ENCODE data around the gene HSH2D.

HSH2D gene

DNA sequence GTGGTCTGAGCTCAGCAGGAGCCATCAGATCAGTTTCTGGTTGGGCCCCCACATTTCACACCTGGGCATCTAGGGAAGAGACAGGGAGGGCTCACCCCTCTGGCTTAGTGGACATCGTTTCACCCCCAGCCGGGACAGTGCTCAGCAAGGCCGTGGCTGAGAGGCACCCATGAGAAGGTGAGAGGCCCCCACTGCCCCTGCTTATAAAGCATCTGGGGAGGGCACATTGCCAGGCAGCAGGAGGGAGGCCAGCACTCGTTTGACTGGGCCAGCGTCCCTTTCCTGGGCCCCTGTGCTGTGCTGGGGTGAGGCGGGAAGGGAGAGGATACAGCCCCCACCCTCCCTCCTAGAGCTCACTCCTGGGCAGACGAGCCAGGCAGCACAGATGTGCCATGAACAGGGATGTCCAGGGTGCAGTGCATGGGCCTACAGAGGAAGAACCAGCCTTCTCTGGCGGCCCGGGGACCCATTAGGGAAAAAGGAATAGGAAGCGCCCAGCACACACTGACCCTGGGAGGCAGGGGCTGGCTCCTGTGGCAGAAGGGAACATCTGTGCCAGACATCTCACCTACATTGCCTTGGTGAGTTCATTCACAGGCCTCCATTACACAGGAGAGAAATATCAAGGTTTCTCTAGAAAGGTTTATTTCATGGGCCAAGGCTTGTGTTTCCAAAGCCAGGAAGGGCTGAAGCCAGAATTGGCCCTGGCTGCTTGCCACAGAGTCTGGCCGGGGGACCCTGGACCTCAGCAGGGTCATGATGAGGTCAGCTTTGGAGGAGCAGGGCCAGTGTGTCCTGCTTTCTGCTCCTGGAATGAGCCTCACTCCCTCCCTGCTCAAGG is 61.9 kb downstream of the HSH2D start:
- TF ChIP-seq GATA2 (IDR thresholded peaks at IDR 0.05; ENCODE audit: low read depth, low read length) = no peak
- TF ChIP-seq GATA3 (IDR thresholded peaks at IDR 0.05; ENCODE audit: low read depth, low read length) = no peak

- TF ChIP-seq GATA2 (IDR thresholded peaks at IDR 0.05; ENCODE audit: low read depth, low read length) (no peak), GATA3 (IDR thresholded peaks at IDR 0.05; ENCODE audit: low read depth, low read length) (no peak)
Observed at GRCh38 chr19:16206046-16206605, 62.6 kb downstream of the HSH2D start.

- no peak for TF ChIP-seq GATA2 (IDR thresholded peaks at IDR 0.05; ENCODE audit: low read depth, low read length)
- TF ChIP-seq GATA3 (IDR thresholded peaks at IDR 0.05; ENCODE audit: low read depth, low read length) = no peak
Observed at GRCh38 chr19:16206637-16207036, 63.2 kb downstream of the HSH2D start.

GRCh38 chr19:16207063-16207462 is 63.6 kb downstream of the HSH2D start:
- no peak for TF ChIP-seq GATA3 (IDR thresholded peaks at IDR 0.05; ENCODE audit: low read depth, low read length)
- no peak for TF ChIP-seq GATA2 (IDR thresholded peaks at IDR 0.05; ENCODE audit: low read depth, low read length)

DNA sequence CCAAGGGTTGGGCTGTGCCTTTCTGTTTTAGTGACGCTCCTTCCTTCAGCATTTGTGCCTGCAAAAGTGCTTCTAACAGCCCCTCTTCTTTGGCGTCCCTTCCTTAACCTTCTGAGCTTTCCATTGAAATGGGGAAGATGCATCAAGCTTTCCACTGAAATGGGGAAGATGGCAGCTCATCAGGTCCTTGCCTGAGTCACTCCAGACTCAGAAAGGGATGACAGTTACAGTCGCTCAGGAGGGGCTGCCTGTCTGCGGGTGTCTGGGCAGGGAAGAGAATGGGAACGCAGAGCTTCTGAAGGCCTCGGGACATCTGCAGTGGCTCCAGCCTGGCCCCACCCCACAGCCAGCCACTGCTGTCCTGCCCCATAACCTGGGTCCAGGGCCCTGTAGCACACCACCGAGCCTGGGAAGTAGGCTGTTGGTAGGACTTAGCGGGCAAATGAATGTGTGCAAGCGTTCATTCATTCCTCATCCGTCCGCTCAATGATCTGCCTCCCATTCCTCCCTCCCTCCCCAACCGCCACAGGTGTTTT is 64.1 kb downstream of the HSH2D start:
- TF ChIP-seq GATA2 (IDR thresholded peaks at IDR 0.05; ENCODE audit: low read depth, low read length) (no peak), GATA3 (IDR thresholded peaks at IDR 0.05; ENCODE audit: low read depth, low read length) (no peak)

All from SH-SY5Y (cell line).